Tibial nerve (tissue), 3 donors: Measurements from ENCODE around the gene TTC6.

Source experiments
- EP300 ChIP-seq, 2 donors: sonication (generic); formaldehyde crosslinking; IDR thresholded peaks; one replicate each; pipeline ENCODE4 v1.6.1; 2017; ENCODE audit warnings: antibody characterized with exemption in 2 of 2, mild to moderate bottlenecking in 1 of 2
- POLR2A ChIP-seq, 2 donors: fragments of 450-650 bp; IDR thresholded peaks; one replicate each; pipeline ENCODE4 v1.6.1; 2017; ENCODE audit warnings: antibody characterized with exemption in 2 of 2, mild to moderate bottlenecking in 2 of 2, moderate library complexity in 2 of 2

DNA sequence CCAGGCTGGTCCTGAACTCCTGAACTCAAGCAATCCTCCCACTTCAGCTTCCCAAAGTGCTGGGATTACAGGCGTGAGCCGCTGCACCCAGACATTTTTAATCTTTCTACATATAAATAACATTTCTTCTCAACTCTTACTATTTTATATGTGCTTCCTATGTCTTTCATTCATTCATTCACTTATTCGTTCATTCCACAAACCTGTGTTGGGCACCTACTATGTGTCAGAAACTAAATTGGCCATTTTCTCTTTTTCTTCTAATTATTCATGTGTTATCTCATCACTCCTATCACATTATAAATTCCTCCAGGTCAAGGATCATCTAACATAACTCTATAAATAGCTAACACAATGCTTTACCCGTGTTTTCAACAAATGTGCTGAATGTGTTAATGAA, 24.0 kb upstream of the TTC6 start:
- no peak for TF ChIP-seq EP300 (IDR thresholded peaks at IDR 0.05)
- TF ChIP-seq POLR2A (IDR thresholded peaks at IDR 0.05), result no peak
